ENCODE data around the gene DNAJC4.

DNAJC4 gene

GRCh38 chr11:64229090-64229743 lies 1.1 kb upstream of the DNAJC4 start:
- DNase-seq (ENCODE audit: low spot score) = no peak

DNA sequence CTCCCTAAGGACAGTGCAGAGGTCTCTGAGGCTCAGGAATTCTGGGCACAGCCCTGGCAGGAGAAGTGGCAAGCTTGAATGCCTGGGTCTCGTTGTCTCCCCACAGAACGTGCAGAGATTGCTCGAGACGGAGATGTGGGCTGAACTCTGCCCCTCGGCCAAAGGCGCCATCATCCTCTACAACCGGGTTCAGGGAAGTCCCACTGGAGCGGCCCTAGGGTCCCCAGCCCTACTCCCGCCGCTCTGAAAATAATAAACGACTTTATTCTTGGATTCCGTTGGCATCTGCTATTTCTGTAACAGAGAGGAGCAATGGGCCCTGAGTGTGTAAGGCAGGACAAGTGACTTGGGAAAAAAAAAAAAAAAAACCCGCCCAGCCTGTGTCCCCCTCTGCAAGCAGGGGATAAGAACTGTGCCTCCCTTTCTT lies 591 bp upstream of the DNAJC4 start:
- DNase-seq (ENCODE audit: low spot score) = no peak

DNA sequence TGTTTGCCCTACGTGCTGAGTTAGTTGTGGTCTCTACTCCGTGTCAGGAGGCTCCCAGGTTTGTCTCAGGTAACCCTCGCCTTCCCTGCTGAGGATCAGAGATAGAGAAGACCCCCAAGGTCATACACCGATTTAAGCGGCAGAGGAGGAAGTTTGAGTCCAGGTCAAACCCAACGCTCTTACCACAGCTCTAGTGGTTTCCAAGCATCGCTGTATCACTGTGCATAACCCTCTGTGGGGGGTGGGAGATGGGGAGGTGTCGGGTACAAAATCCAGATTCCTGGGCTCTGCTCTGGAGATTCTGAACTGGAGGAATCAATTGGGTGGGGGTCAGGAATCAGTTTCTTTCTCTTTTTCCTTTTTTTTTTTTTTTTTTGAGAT lies 627 bp downstream of the DNAJC4 start:
- DNase-seq (ENCODE audit: low spot score) = no peak

GRCh38 chr11:64231546-64231945 lies 1.2 kb downstream of the DNAJC4 start:
- no peak for DNase-seq (ENCODE audit: low spot score)

DNA sequence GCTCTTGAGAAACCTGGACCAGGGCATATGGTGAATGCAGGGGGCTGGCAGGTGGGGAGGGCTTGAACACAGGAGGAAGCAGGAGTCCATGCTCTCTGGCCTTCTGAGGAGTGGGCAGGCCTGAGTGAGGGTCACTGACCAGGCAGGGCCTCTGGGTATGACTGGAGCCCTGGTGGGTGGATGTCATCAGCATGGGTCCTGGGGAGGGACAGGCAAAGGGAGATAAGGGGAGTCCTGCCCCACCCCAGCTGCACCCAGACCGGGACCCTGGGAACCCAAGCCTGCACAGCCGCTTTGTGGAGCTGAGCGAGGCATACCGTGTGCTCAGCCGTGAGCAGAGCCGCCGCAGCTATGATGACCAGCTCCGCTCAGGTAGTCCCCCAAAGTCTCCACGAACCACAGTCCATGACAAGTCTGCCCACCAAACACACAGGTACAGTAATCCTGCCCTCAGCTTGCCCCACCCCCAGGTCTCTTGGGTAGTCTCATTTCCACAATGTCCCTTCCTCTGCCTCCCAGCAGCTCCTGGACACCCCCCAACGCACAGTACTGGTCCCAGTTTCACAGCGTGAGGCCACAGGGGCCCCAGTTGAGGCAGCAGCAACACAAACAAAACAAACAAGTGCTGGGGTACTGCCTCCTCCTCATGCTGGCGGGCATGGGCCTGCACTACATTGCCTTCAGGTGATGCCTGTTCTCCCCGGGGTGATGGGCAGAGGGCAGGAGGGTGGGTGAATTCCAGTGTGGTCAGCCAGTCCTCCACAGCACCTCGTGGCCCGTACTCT lies 2.0 kb downstream of the DNAJC4 start:
- no peak for DNase-seq (ENCODE audit: low spot score)

GRCh38 chr11:64232967-64233315 lies 2.6 kb downstream of the DNAJC4 start:
- DNase-seq (ENCODE audit: low spot score) = no peak

DNA sequence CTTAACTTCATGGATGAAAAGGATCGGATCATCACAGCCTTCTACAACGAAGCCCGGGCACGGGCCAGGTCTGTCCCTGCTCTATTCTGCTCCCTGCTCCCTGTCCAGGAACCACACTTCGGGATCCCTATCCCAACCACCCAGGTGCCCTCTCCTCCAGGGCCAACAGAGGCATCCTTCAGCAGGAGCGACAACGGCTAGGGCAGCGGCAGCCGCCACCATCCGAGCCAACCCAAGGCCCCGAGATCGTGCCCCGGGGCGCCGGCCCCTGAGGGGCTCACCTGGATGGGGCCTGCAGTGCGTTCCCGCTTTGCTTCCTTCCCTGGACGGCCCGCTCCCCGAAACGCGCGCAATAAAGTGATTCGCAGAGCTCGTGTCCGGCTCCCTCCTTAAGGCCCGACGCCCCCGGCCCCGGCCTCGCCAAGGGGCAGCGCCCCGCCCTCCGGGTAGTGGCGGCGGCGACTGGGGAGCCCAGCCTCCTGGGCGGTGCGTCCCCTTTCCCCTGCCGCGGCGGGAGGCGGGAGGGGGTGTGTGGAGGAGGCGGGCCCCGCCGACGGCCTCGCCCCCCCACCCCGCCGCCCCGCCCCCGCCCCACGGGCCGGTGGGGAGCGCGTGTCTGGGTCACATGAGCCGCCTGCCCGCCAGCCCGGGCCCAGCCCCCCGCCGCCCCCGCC lies 3.7 kb downstream of the DNAJC4 start, which contains the start of gene VEGFB:
Gene VEGFB (plus strand): TSS at position 672 of the 674 bp plus-strand sequence. CDS start 250 bp downstream, outside the sequence.
- peak; percentile 84 for DNase-seq (ENCODE audit: low spot score)

DNA sequence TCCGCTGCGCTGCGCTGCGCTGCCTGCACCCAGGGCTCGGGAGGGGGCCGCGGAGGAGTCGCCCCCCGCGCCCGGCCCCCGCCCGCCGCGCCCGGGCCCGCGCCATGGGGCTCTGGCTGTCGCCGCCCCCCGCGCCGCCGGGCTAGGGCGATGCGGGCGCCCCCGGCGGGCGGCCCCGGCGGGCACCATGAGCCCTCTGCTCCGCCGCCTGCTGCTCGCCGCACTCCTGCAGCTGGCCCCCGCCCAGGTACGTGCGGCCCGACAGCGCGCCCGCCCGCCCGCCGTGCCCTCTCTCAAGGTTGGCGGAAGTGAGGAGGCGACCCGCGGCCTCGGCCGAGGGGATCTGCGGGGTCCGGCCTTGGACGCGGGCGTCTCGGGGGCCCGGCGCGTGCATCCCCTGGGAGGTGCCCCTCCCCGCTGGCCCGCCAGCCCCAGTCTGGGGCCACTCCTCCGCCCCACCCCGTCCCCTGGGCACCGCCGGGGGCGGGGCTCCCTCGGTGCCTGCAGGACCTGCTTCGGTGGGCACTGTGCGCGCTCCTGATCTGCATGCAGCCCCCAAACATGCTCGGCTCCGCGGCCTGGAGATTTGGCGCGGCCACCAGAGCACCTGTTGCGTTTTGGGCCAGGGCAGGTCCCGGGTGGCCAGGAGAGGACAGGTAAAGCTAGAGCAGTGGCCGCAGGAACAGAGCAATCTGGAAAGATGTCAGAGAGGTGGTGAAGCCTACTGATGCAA lies 4.5 kb downstream of the DNAJC4 start:
- DNase-seq (ENCODE audit: low spot score) = no peak

DNA sequence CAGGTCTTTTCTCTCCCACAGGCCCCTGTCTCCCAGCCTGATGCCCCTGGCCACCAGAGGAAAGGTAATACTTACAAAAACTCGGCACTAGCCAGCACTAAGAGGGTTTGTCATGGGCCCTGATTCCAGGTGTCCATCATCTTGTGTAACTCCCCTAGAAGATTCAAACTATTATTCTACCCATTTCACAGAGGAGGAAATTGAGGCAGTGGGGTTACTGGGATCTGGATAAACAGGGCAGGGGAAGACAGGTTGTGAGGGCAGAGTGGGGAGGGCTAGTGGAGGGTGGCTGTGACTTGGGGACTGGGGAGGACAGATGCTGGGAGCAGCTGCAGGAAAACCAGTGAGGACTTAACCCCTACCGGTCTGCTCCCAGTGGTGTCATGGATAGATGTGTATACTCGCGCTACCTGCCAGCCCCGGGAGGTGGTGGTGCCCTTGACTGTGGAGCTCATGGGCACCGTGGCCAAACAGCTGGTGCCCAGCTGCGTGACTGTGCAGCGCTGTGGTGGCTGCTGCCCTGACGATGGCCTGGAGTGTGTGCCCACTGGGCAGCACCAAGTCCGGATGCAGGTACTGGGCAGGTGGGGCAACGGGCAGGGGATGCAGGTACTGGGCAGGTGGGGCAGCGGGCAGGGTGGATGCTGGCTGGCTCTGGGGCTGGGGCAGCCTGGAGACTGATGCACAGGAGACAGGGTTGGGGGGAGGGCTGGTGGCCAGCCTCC lies 5.3 kb downstream of the DNAJC4 start:
- no peak for DNase-seq (ENCODE audit: low spot score)

DNA sequence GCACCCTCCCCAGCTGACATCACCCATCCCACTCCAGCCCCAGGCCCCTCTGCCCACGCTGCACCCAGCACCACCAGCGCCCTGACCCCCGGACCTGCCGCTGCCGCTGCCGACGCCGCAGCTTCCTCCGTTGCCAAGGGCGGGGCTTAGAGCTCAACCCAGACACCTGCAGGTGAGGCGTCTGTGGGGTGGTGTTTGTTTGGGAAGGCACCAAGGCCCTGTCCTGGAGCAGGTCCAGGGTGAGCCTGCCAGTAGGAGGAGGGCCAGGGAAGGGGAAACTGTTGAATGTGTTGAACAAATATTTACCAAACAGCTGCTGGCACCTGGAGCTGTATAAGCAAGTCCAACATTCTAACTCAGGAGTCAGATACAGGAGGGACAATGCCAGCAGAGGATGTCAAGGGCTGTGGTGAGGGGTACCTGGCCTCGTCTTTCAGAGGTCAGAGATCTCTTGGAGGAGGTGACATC lies 7.2 kb downstream of the DNAJC4 start:
- DNase-seq (ENCODE audit: low spot score) = no peak

GRCh38 chr11:64238076-64238475 lies 7.7 kb downstream of the DNAJC4 start:
- no peak for DNase-seq (ENCODE audit: low spot score)

DNA sequence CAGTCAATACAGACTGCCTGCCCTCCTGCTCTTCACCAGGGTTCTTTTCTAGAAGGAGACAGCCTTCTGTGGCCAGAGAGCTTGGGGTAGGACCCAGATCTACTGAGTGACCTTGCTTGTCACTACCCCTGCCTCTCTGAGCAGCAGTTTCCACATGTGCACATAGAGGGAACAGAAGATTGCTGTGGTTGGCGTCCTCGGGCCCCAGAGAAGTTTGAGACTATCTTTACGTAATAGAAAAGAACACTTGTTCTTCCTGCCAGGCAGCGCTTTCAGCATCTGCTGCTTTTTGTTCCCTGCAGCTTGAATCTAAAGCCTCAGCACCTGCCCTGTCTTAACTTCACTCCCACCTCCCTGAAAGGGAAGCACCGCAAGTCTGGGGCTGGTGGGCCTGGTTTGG lies 8.7 kb downstream of the DNAJC4 start:
- DNase-seq (ENCODE audit: low spot score) = no peak

DNA sequence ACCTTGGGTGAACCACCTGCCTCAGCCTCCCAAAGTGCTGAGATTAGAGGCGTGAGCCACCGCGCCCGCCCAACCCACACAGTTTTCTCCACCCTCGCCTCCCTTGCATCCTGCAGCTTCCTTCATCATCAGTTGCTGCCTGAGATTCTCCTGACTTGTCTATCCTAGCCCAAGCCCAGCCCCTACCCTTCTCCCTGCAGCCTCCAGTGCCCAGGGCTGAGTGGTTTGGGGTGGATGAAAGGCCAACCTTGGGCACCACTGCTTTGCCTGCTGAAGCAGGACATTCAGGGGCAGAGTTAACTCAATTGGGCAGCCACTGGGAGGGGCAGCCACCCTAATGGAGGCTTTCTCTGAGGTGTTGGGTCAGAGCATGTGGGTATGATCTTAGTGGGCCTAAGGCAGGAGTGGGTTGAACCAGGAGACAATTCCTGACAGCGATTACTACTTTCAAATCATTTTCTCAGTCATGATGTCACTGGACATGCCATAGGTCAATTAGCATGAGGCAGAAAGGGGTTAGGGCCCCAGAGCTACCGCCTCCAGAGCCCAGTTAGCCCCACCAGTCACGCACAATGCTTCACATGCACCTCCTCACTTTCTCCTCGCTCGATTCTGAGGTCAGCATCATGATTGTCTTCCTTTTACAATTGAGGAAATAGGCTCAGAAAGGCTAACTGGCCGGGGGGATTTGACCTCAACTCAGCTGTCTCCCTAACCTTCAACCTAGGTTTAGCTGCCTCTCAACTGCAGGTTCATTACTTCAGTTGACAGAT lies 9.5 kb downstream of the DNAJC4 start:
- DNase-seq (ENCODE audit: low spot score) = no peak

DNA sequence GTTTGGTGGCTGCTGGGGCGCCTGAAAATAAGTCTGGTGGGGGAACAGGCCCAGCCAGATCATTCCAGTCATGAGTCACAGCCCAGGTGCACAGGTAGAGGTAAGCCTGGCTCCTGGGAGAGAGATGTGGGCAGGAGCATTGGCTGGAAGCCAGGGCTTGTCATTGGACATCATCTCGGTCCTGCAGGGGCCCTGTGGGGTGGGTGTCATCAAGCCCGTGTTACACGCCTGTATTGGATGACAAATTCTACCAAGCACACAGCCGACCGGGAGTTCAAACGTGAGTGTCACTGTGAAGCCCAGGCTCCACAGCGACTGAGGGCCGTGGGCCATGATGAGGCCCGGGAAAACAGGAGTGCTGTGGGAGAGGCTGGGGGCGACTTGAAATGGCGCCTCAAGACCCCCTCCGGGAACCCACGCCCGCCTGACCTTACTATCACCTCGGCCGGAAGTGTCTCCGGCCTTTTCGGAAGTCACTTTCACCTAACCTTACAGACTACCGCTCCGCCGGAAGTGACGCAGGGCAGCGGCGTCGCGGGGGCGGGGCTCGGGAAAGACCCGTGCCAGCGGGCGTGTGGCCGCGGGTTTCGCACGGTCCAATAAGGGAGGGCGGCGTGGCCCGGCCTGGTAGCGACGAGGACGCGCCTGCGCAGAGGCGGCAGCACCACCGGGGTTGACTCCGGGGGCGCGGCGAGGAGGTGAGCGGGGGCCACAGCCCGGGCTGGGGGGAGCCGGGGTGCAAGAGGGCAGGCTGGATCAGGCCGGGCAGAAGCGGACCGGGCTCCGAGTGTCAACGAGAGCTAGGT lies 10.3 kb downstream of the DNAJC4 start, which contains the start of gene FKBP2:
Gene FKBP2 (plus strand): TSS at position 661 of the 806 bp plus-strand sequence. CDS start 1,293 bp downstream, outside the sequence.
- peak; percentile 99 for DNase-seq (ENCODE audit: low spot score)

DNA sequence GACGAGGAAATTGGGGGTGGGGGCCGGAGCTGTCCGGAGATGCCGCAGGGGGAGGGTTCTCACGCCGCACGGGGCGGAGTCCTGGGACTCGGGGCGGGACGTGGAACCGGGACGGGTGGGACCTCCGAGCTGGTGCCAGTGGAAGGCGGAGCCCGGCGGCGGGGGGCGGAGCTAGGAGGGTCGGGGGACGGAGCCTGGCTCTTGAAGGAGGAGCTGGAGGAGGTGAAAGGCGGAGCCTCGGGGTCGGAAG lies 10.8 kb downstream of the DNAJC4 start:
- DNase-seq (ENCODE audit: low spot score) = peak; percentile 100

DNA sequence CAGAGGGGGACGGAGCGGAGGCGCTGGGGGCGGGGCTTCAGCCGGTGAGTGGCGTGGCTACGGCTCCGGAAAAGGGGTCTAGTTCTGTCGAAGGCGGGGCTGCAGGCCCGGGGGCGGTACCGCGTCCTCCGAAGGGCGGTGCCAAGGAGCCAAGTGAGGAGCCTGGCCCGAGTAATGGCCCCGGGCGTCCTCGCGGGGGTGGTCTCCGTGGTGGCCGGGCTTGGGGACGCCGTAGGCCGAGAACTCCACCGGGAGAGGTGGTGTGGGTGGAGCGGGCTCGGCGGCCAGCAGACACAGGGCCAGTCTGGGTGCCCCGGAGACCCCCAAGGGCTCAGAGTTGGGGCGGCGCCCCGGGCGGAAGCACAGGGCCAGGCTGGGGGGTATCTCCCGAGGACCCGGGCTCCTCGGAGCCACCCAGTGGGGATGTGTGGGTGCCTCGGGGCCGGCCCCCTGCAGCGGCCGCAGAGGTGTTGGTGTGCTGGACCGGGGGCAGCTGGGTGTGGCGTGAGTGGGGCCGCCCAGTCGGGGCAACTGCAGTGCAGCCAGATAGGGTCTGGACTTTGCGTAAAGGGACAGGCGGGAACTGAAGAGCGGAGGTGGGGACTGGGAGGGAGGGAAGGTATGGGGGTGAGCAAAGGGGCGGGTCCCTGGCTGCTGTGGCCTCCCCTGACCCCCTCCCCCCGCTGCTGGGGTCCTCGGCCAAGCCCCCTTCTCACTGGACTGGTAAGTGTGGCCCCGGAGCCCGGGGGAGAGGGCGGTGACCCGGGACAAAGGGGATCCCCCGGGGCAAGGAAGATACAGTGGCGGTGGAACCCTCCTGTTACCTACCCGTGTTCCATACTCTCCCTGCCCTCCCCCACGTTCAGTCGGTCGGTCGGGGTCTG lies 11.4 kb downstream of the DNAJC4 start:
- DNase-seq (ENCODE audit: low spot score) = no peak

DNA sequence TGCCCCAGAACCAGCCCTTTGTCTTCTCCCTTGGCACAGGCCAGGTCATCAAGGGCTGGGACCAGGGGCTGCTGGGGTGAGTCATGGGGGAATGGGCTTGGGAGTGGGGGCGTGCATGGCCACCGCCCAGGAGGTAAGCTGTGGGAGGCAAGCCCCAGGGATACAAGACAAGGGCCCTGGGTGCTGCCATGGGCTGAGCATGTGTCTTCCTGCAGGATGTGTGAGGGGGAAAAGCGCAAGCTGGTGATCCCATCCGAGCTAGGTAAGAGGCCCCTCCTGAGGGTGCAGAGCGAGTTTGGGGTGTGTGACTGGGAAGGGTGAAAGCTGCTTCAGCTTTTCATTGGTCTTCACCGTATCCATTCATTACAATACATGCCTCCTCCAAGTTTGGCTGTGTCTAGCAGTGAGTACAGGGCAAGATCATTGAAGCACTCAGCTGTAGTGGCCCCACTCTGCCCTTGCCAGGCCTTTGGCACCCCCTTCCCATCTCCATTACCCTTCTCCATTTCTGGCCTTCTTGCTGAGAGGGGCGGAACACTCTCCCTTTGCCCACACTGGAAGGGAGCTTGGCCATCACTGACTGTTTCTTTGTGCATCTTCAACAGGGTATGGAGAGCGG lies 13.0 kb downstream of the DNAJC4 start:
- DNase-seq (ENCODE audit: low spot score) = no peak

- DNase-seq (ENCODE audit: low spot score) = no peak
Observed at GRCh38 chr11:64244107-64244506, 13.8 kb downstream of the DNAJC4 start.

DNA sequence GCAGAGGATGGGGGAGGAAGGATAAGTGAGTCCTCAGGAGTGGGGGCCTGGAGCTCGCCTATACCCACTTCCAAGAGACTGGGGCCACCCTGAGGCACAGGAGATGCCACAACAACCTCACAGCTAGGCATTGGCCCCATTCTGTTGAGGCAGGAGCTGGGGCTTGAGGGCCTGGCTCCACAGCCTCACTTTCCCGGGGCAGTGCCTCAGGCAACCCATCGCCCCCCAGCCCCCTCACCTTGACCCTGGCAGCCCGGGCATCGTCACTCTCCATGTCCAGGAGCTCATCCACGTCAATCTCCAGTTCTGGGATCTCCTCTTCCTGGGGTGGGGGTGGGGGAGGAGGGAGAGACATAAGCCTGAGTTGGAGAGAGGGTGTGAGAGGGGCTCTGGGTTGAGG lies 14.6 kb downstream of the DNAJC4 start:
- DNase-seq (ENCODE audit: low spot score) = no peak
